Midbrain (tissue), 1 donor: ENCODE results near the gene TUBB.
"Not testable (repeated sequence)": the region's sequence is repeated elsewhere in the genome, so short reads cannot be mapped to it uniquely, and the experiment has no call there.

Experiments
- DNase-seq: peaks from one replicate; lab custom pipeline; 2025; lab: John Stamatoyannopoulos, UW

Gene TUBB

GRCh38 chr6:30760549-30760948 lies 40.4 kb downstream of the TUBB start:
- no peak for DNase-seq

DNA sequence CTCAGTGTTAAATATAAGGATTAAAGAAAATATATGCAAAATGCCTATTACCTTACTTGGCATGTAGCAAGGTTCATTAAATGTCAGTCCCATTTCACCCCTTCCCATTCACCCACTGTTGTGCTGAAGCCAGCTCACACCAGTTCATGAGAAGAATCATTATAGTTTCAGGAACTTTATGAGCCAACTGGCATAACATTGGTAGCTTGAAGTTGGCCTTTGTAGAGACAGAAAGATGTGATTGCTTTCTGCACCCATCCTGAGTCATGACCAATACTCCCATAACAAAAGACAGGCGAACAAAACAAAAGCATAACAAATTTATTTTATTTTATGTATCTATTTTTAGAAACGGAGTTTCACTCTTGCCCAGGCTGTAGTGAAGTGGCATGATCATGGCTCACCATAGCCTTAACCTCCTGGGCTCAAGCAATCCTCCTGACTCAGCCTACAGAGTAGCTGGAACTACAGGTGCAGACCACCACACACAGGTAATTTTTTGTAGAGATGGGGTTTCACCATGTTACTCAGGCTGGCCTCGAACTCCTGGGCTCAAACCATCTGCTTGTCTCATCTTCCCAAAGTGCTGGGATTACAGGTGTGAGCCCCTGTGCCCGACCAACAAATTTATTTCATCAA lies 41.8 kb downstream of the TUBB start:
- DNase-seq: no peak

- no peak for DNase-seq
Measured at GRCh38 chr6:30763155-30763617, 43.0 kb downstream of the TUBB start.

- no peak for DNase-seq
Measured at GRCh38 chr6:30763618-30764489, 43.7 kb downstream of the TUBB start.

GRCh38 chr6:30764490-30765043 lies 44.4 kb downstream of the TUBB start:
- DNase-seq: not testable (repeated sequence)

DNA sequence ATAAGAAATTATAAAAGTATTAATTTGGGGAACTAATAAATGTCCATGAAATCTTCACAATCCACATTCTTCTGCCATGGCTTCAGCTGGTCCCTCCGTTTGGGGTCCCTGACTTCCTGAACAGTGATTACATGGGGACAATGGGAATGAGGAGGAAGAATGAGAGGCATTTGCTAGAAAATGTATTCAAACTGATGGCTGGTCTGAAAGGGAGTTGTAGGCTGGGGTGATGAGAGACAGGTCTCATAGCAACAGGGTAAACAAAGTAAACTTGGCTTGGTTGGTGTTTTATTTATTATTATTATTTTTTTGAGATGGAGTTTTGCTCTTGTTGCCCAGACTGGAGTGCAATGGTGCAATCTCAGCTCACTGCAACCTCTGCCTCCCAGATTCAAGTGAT lies 45.3 kb downstream of the TUBB start:
- DNase-seq: not testable (repeated sequence)

GRCh38 chr6:30766461-30767157 lies 46.5 kb downstream of the TUBB start:
- DNase-seq: no peak

DNA sequence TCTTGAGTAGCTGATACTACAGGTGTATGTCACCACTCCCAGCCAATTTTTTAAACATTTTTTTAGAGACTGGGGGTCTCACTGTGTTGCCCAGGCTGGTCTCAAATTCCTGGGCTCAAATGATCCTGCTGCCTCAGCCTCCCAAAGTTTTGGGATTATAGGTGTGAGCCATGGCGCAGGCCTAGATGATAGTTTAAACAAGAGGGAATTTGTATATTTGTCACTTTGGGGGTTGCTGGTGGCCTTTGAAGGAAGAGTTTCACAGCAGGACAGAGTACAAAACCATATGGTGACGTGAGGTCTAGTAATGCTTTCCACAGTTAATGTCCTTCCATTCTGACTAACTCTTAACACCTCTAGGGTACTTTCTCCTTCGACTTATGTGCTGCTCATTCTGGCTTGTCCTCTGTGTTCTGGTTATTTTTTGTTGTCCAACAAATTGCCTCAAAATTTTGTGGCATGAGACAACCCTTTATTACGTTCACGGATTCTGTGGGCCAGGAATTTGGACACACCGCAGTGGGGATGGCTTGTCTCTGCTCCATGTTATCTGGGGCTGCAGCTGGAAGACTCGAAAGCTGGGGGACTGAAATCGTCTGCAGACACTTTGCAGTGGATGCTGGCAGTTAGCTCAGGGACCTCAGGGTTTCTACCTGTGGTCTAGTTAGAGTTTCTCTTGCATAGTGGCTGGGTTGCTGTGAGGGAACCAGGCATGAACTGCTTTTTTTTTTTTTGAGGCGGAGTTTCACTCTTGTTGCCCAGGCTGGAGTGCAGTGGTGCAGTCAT lies 47.2 kb downstream of the TUBB start:
- no peak for DNase-seq

DNA sequence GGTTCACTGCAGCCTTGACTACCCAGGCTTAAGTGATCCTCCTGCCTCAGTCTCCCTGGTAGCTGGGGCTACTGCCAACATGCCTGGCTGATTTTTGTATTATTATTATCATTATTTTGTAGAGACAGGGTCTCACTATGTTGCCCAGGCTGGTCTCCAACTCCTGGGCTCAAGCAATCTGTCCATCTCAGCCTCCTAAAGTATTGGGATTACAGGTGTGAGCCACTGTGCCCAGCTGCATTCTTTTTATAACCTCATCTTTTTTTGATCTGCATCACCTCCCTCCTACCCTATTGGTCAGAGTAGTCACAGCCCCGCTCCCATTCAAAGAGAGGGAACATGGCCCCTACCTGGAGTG lies 47.8 kb downstream of the TUBB start:
- DNase-seq: no peak

GRCh38 chr6:30768634-30769087 lies 48.5 kb downstream of the TUBB start:
- DNase-seq: no peak

DNA sequence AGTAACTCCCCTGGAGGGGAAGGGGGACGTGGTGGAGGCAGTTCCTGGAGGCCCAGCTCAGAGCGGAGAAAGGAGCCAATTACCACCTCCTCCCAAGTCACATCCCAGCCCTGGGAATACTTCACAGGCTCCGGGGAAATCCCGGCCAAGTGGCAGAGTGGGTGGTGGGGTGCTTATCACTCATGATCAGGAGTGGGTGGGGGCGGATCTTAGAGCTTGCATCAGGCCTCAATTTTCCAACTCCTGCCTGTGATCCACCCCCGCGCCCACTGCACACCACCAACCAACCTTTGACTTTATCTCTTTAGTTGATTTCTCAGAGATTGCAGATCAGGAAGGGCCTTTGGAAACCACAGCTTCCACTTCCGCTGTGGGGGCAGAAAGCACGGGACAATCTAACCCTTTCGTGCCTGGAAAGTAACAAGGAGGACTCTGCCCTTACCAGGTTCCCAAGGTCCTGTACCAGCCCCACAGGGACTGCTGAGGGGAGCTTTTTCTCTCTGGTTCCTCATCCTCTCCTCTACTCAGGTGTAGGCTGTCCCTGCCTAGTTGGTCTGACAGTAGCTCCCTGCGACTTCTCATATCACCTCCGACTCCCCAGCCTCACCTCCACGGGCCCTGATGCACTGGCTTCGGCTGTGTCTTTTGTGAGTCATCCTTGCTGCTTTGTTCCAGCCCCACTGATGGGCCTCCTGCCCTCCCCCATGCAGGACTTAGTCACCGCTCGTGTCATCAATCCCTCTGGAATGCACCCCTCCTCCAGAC lies 49.1 kb downstream of the TUBB start:
- no peak for DNase-seq

GRCh38 chr6:30769853-30770524 lies 49.8 kb downstream of the TUBB start:
- no peak for DNase-seq

DNA sequence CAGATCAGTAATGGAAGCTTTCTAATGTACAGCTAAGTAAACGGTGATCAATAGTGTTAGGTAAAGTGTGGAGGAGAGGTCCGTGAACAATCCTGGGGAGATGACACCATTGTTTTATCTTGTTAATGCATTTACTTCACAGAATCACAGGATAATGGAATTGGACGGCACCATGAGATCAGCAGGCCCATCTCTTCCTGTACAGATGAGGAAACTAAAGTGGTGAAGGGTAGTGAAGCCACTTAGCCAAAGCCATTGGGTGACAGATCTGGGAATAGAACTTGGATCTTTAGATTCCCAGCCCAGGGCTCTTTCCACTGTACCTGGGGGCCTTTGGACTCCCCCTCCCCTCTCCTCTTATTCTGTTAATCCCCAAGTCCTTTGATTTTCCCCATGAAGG lies 50.4 kb downstream of the TUBB start:
- no peak for DNase-seq

- DNase-seq: no peak
Measured at GRCh38 chr6:30774701-30775100, 54.5 kb downstream of the TUBB start.
